NK-92 (cell line): Measurements from ENCODE around the gene PKP2.

Source experiments
- DNase-seq: peaks from one replicate; lab custom pipeline; 2025; ENCODE audit not compliant: unreplicated experiment; lab: John Stamatoyannopoulos, UW

The PKP2 gene

GRCh38 chr12:32819424-32819823, 77.2 kb downstream of the PKP2 start:
- DNase-seq = no peak

GRCh38 chr12:32811686-32812392, 84.7 kb downstream of the PKP2 start:
- no peak for DNase-seq

GRCh38 chr12:32809846-32810245, 86.7 kb downstream of the PKP2 start:
- no peak for DNase-seq

GRCh38 chr12:32809196-32809595, 87.4 kb downstream of the PKP2 start:
- no peak for DNase-seq

- DNase-seq = no peak
Measured at GRCh38 chr12:32804301-32804700, 92.3 kb downstream of the PKP2 start.

GRCh38 chr12:32801269-32801980, 95.2 kb downstream of the PKP2 start:
- no peak for DNase-seq

- no peak for DNase-seq
Measured at GRCh38 chr12:32794281-32794680, 102.3 kb downstream of the PKP2 start.

- DNase-seq = no peak
Measured at GRCh38 chr12:32789916-32790315, 106.7 kb downstream of the PKP2 start.

- DNase-seq = no peak
Measured at GRCh38 chr12:32789446-32789845, 107.1 kb downstream of the PKP2 start.

- DNase-seq = no peak
Measured at GRCh38 chr12:32788405-32788804, 108.2 kb downstream of the PKP2 start.

GRCh38 chr12:32785557-32785956, 111.0 kb downstream of the PKP2 start:
- DNase-seq = no peak

- no peak for DNase-seq
Measured at GRCh38 chr12:32783029-32783428, 113.5 kb downstream of the PKP2 start.

- DNase-seq = no peak
Measured at GRCh38 chr12:32780071-32780470, 116.5 kb downstream of the PKP2 start.

- no peak for DNase-seq
Measured at GRCh38 chr12:32777691-32778175, 118.8 kb downstream of the PKP2 start.

- DNase-seq = no peak
Measured at GRCh38 chr12:32777159-32777558, 119.4 kb downstream of the PKP2 start.

GRCh38 chr12:32776258-32776657, 120.3 kb downstream of the PKP2 start:
- DNase-seq = no peak

GRCh38 chr12:32773691-32774090, 122.9 kb downstream of the PKP2 start:
- DNase-seq = no peak

- no peak for DNase-seq
Measured at GRCh38 chr12:32770141-32770540, 126.4 kb downstream of the PKP2 start.

- no peak for DNase-seq
Measured at GRCh38 chr12:32768518-32768917, 128.1 kb downstream of the PKP2 start.

- DNase-seq = no peak
Measured at GRCh38 chr12:32765906-32766305, 130.7 kb downstream of the PKP2 start.

- no peak for DNase-seq
Measured at GRCh38 chr12:32761716-32762115, 134.9 kb downstream of the PKP2 start.

GRCh38 chr12:32757157-32757556, 139.4 kb downstream of the PKP2 start:
- no peak for DNase-seq
